ENCODE data around the gene F2RL1. TPM values are rescaled to one million over a fixed set of nuclear protein-coding genes. Genes with fewer than 3 reads are reported as not detected.

Gene F2RL1
- total and polyA plus RNA-seq, 2 of the 8 experiments (the other 6 are each of a cell fraction or from before 2014, with no cell fraction given), result 23.2 to 26.6 TPM

GRCh38 chr5:76859591-76860247 lies 40.9 kb downstream of the F2RL1 start:
- WGBS, 2 experiments (ENCODE audit: extremely low coverage in 1 of 2, insufficient coverage in 1 of 2, insufficient read length in 1 of 2, insufficient replicate concordance in 2 of 2, low coverage in 1 of 2, low lambda C conversion rate in 2 of 2, missing lambda C conversion rate in 1 of 2), result 90% methylated on average over 7 of the region's 10 CpGs; no CpG with 5 or more reads in 1 of the 2 experiments
- Histone ChIP-seq H2BK12ac (ENCODE audit: low read depth, low read length) (no peak overlapping the region), H3K56ac (replicated peaks; ENCODE audit: insufficient read length, low read depth, low read length) (no peak overlapping the region), H2BK15ac (ENCODE audit: low read length) (no peak overlapping the region), H3K27me3 (replicated peaks in 1 of 4; ENCODE audit: control insufficient read depth in 3 of 4, extremely low read depth in 1 of 4, insufficient read depth in 3 of 4, low read length in 3 of 4) (no peaks in the 10 kb centered on the region), H3K4ac (replicated peaks; ENCODE audit: insufficient read length, low read depth, low read length) (no peak overlapping the region), H3K27ac (ENCODE audit: low read depth, low read length) (no peak overlapping the region), H2AK5ac (ENCODE audit: low read depth, low read length) (no peak overlapping the region), H3K79me1 (ENCODE audit: low read depth, low read length) (no peaks in the 10 kb centered on the region), H2BK20ac (ENCODE audit: low read length) (no peak overlapping the region), H3K9ac (replicated peaks in 1 of 4; ENCODE audit: extremely low read depth in 1 of 4, low read depth in 3 of 4, low read length in 3 of 4) (no peak overlapping the region), H2BK5ac (ENCODE audit: low read depth, low read length) (no peak overlapping the region), H4K8ac (ENCODE audit: extremely low read depth, insufficient read depth, low read length) (no peak overlapping the region), H3K18ac (ENCODE audit: extremely low read depth, low read length) (no peak overlapping the region), H3K14ac (ENCODE audit: insufficient read length) (no peak overlapping the region), H3K36me3 (ENCODE audit: control insufficient read depth in 2 of 4, insufficient read depth in 4 of 4, low read length in 3 of 4) (no peaks in the 10 kb centered on the region; a peak in 1 of 8 replicates), H3K23me2 (ENCODE audit: low read depth, low read length) (peaks cover 2% of the 10 kb centered on the region; the same call in 1 of the 2 replicates), H2BK120ac (replicated peaks; ENCODE audit: low read depth, low read length) (no peak overlapping the region), H3K79me2 (ENCODE audit: control insufficient read depth in 1 of 2, insufficient read depth in 2 of 2, low read length in 2 of 2) (no peaks in the 10 kb centered on the region), H3K4me3 (ENCODE audit: extremely low read depth in 1 of 4, insufficient read depth in 2 of 4, low read depth in 3 of 4, low read length in 4 of 4) (no peak overlapping the region), H4K91ac (replicated peaks; ENCODE audit: insufficient read length, low read length) (no peak overlapping the region), H4K20me1 (replicated peaks in 1 of 2; ENCODE audit: control insufficient read depth in 1 of 2, insufficient read depth in 2 of 2, low read length in 2 of 2) (no peaks in the 10 kb centered on the region), H3K23ac (ENCODE audit: insufficient read length) (no peak overlapping the region), H3K4me2 (ENCODE audit: insufficient read depth in 1 of 2, low read depth in 2 of 2, low read length in 2 of 2) (no peak overlapping the region), H4K5ac (ENCODE audit: insufficient read length, low read depth, low read length) (no peak overlapping the region), H3K9me3 (ENCODE audit: insufficient read depth in 2 of 2, low read depth in 1 of 2, low read length in 1 of 2) (peaks cover 6% of the 10 kb centered on the region in 2 experiments), H2AFZ (ENCODE audit: low read length) (no peak overlapping the region), H3K4me1 (replicated peaks in 1 of 4; ENCODE audit: control insufficient read depth in 3 of 4, insufficient read depth in 4 of 4, low read length in 3 of 4) (peaks cover 0 to 2% (median 1%) of the 10 kb centered on the region in 4 experiments; a peak in 1 of 7 replicates)
- POLR2A ChIA-PET (ENCODE audit: partially characterized antibody), result no interaction called here
- FAIRE-seq (no peak), DNase-seq (ENCODE audit: low read depth in 1 of 2, low spot score in 2 of 2) (no peak)
- CTCF ChIA-PET (ENCODE audit: partially characterized antibody), result interaction anchor here (0.6 to 1.2 kb wide), 3 partner anchors 12 to 163 kb away, joined by 3 read pairs; no protein-coding TSS in a partner anchor
- TF ChIP-seq MAFK (IDR thresholded peaks at IDR 0.05; ENCODE audit: low read depth, low read length) (no peak), JUN (IDR thresholded peaks at IDR 0.05; ENCODE audit: low read depth, low read length) (no peak), CBX5 (IDR thresholded peaks at IDR 0.05; ENCODE audit: low read depth, low read length) (no peak), PHF8 (conservative IDR thresholded peaks at IDR 0.05; ENCODE audit: low read depth, low read length) (no peak), BRCA1 (IDR thresholded peaks at IDR 0.05; ENCODE audit: low read depth, low read length) (no peak), TEAD4 (IDR thresholded peaks at IDR 0.05; ENCODE audit: low read depth, low read length) (no peak), JUND (IDR thresholded peaks at IDR 0.05; ENCODE audit: low read length) (no peak), RAD21 (IDR thresholded peaks at IDR 0.05 in 1 of 2, conservative IDR thresholded peaks at IDR 0.05 in 1 of 2; ENCODE audit: low read depth in 2 of 2, low read length in 2 of 2) (no peak), TBP (IDR thresholded peaks at IDR 0.05; ENCODE audit: low read depth, low read length) (no peak), KDM5A (IDR thresholded peaks at IDR 0.05; ENCODE audit: low read length) (no peak), KDM4A (IDR thresholded peaks at IDR 0.05; ENCODE audit: low read depth, low read length, severe bottlenecking) (no peak), SIN3A (conservative IDR thresholded peaks at IDR 0.05 in 1 of 2, IDR thresholded peaks at IDR 0.05 in 1 of 2; ENCODE audit: low read depth in 1 of 2, low read length in 2 of 2) (no peak), SUZ12 (IDR thresholded peaks at IDR 0.05; ENCODE audit: low read length) (no peak)
